SW480 (cell line): ENCODE measurements around the gene ARHGAP19.

Experiments
- DNase-seq: peaks from one replicate; pipeline ENCODE4 v3.0.0-alpha.2; 2016; ENCODE audit warnings: low spot score

ARHGAP19 gene

GRCh38 chr10:97190450-97190849 is 102.0 kb downstream of the ARHGAP19 start:
- no peak for DNase-seq

- DNase-seq, result no peak
Observed at GRCh38 chr10:97188261-97188711, 104.2 kb downstream of the ARHGAP19 start.

- no peak for DNase-seq
Observed at GRCh38 chr10:97186911-97187310, 105.5 kb downstream of the ARHGAP19 start.

- DNase-seq, result peak; percentile 36
Observed at GRCh38 chr10:97185326-97186058, 106.9 kb downstream of the ARHGAP19 start, which contains the start of gene SLIT1. TSS of gene SLIT1 (minus strand) at chr10:97185959. CDS start at chr10:97185674, 285 bp downstream.

GRCh38 chr10:97184971-97185325 is 107.5 kb downstream of the ARHGAP19 start:
- no peak for DNase-seq

GRCh38 chr10:97183314-97183713 is 109.1 kb downstream of the ARHGAP19 start:
- DNase-seq, result no peak

- no peak for DNase-seq
Observed at GRCh38 chr10:97182288-97182990, 110.0 kb downstream of the ARHGAP19 start.

GRCh38 chr10:97180986-97181385 is 111.5 kb downstream of the ARHGAP19 start:
- DNase-seq, result no peak

GRCh38 chr10:97180363-97180755 is 112.1 kb downstream of the ARHGAP19 start:
- DNase-seq, result no peak

- no peak for DNase-seq
Observed at GRCh38 chr10:97179731-97180362, 112.6 kb downstream of the ARHGAP19 start.

- DNase-seq, result no peak
Observed at GRCh38 chr10:97179311-97179710, 113.1 kb downstream of the ARHGAP19 start.

- DNase-seq, result no peak
Observed at GRCh38 chr10:97178074-97178473, 114.4 kb downstream of the ARHGAP19 start.

- DNase-seq, result no peak
Observed at GRCh38 chr10:97176226-97176625, 116.2 kb downstream of the ARHGAP19 start.

GRCh38 chr10:97175586-97175985 is 116.9 kb downstream of the ARHGAP19 start:
- DNase-seq, result no peak

GRCh38 chr10:97174941-97175340 is 117.5 kb downstream of the ARHGAP19 start:
- DNase-seq, result no peak

- no peak for DNase-seq
Observed at GRCh38 chr10:97174276-97174775, 118.1 kb downstream of the ARHGAP19 start.

- no peak for DNase-seq
Observed at GRCh38 chr10:97173036-97173435, 119.4 kb downstream of the ARHGAP19 start.
